BLaER1 (cell line): Measurements from ENCODE around the gene TEX54.
"Not testable (repeated sequence)": the region's sequence is repeated elsewhere in the genome, so short reads cannot be mapped to it uniquely, and the experiment has no call there.

Experiments used
- H3K27ac ChIP-seq: shearing (Covaris generic); formaldehyde crosslinking; 2 replicates; pipeline ENCODE4 v1.8.1; 2022
- H3K27me3 ChIP-seq: shearing (Covaris generic); formaldehyde crosslinking; 2 replicates; pipeline ENCODE4 v1.8.1; 2022
- H3K36me3 ChIP-seq: shearing (Covaris generic); formaldehyde crosslinking; 2 replicates; pipeline ENCODE4 v1.8.1; 2022
- H3K4me1 ChIP-seq: shearing (Covaris generic); formaldehyde crosslinking; 2 replicates; pipeline ENCODE4 v1.8.1; 2022
- H3K4me2 ChIP-seq: shearing (Covaris generic); formaldehyde crosslinking; 2 replicates; pipeline ENCODE4 v1.8.1; 2022
- H3K4me3 ChIP-seq: shearing (Covaris generic); formaldehyde crosslinking; 2 replicates; pipeline ENCODE4 v1.8.1; 2022
- H3K9ac ChIP-seq: shearing (Covaris generic); formaldehyde crosslinking; 2 replicates; pipeline ENCODE4 v1.8.1; 2022
- H3K9me3 ChIP-seq: shearing (Covaris generic); formaldehyde crosslinking; 2 replicates; pipeline ENCODE4 v1.8.1; 2022
- H4K20me1 ChIP-seq: shearing (Covaris generic); formaldehyde crosslinking; 2 replicates; pipeline ENCODE4 v1.8.1; 2022
- Cebpa-rat ChIP-seq: shearing (Covaris generic); IDR thresholded peaks from 2 replicates; pipeline ENCODE4 v1.8.1; 2022

Gene TEX54

GRCh38 chr11:62835336-62835735, 2.7 kb upstream of the TEX54 start:
- TF ChIP-seq Cebpa-rat = no peak
- peaks cover 38% of the 10 kb centered on the region for H3K4me1 ChIP-seq
- H3K9me3 ChIP-seq = no peaks in the 10 kb centered on the region
- no peak overlapping the region for H3K4me2 ChIP-seq
- H3K27ac ChIP-seq = no peak overlapping the region
- peaks cover 52% of the 10 kb centered on the region for H3K36me3 ChIP-seq
- no peaks in the 10 kb centered on the region for H3K27me3 ChIP-seq
- no peak overlapping the region for H3K4me3 ChIP-seq
- H4K20me1 ChIP-seq = peaks cover 51% of the 10 kb centered on the region
- peak overlapping the region; percentile 32 for H3K9ac ChIP-seq

DNA sequence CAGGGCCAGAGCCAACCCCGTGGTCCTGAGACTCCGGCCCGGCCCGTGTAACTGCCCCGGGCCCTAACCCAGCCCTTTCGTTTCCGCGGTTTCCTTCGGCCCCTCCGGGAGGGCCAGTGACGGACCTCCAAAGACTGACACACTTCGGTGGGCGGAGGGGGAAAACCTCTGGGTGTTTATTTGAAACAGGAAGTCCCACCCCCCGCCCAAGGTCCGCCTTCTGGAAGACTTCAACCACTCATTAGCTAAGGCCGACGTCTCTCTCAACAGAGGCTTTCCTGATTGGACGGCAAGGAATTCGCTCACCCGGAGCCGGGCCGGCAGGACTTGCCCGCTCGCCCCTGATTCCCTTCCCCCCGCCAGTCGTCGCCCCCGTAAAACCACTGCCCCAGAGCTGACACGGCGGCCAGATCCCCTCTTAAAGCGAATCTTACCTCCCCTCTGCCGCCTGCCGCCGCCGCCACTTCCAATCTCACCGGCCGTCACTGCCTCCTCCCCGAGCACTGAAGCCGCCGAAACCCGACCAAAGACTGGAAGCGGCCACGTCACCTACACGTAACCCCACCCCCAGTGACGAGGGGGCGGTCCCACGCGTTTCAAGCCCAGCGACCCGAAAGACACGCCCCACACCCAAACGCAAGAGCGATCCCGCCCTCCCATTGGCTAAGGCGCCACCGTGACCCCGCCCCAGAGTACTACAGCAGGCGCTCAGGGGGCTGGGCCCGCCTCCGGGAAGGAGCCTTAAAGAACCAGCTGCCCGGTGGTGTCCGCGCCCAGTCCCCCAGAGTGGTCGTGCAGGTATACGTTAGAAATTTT, 913 bp downstream of the TEX54 start, which contains the start of gene STX5:
STX5 (minus strand) TSS at position 532 of the 816 bp plus-strand sequence. CDS start 808 bp downstream, outside the sequence.
- Histone ChIP-seq H3K36me3 (peaks cover 65% of the 10 kb centered on the region), H3K4me3 (peak within 1 kb of the TSS; percentile 77), H3K4me2 (peak within 1 kb of the TSS; percentile 94), H4K20me1 (peaks cover 60% of the 10 kb centered on the region), H3K27ac (peak within 1 kb of the TSS; percentile 88), H3K27me3 (no peaks in the 10 kb centered on the region), H3K9ac (peak within 1 kb of the TSS; percentile 91), H3K4me1 (peaks cover 34% of the 10 kb centered on the region), H3K9me3 (no peaks in the 10 kb centered on the region)
- no peak for TF ChIP-seq Cebpa-rat

- Histone ChIP-seq H3K4me2 (peak overlapping the region; percentile 92), H4K20me1 (peaks cover 55% of the 10 kb centered on the region), H3K27ac (peak overlapping the region; percentile 88), H3K36me3 (peaks cover 65% of the 10 kb centered on the region), H3K9me3 (no peaks in the 10 kb centered on the region), H3K9ac (peak overlapping the region; percentile 91), H3K4me3 (peak overlapping the region; percentile 77), H3K27me3 (no peaks in the 10 kb centered on the region), H3K4me1 (peaks cover 34% of the 10 kb centered on the region)
- TF ChIP-seq Cebpa-rat = no peak
These were observed 1.6 kb downstream of the TEX54 start for GRCh38 chr11:62830904-62831519.

GRCh38 chr11:62828130-62828529, 4.5 kb downstream of the TEX54 start:
- not testable (repeated sequence) for H3K27me3 ChIP-seq, H3K9ac ChIP-seq, H3K27ac ChIP-seq, H3K4me3 ChIP-seq, H3K9me3 ChIP-seq, H3K4me2 ChIP-seq
- H4K20me1 ChIP-seq = peaks cover 31% of the 10 kb centered on the region
- H3K36me3 ChIP-seq = peaks cover 66% of the 10 kb centered on the region
- H3K4me1 ChIP-seq = peaks cover 26% of the 10 kb centered on the region

DNA sequence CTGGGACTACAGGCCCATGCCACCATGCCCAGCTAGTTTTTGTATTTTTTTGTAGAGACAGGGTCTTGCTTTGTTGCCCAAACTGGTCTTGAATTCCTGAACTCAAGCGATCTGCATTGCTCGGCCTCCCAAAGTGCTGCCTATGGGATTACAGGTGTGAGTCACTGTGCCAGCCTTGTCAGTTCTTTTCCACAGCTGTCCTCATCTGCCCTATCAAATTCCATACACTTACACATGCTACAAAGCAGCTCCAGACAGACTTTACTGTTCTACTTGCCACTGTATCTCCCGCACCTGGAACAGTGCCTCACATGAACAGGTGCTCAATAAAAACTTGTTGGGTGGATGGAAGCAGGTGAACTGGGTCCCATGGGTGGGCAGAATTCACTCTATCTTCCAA, 9.0 kb downstream of the TEX54 start:
- TF ChIP-seq Cebpa-rat = no peak
- Histone ChIP-seq H3K4me3 (no peak overlapping the region), H3K4me2 (no peak overlapping the region), H3K9me3 (no peaks in the 10 kb centered on the region), H4K20me1 (peaks cover 6% of the 10 kb centered on the region; the same call in 1 of the 2 replicates), H3K36me3 (peaks cover 99% of the 10 kb centered on the region), H3K27me3 (no peaks in the 10 kb centered on the region), H3K9ac (no peak overlapping the region), H3K27ac (no peak overlapping the region), H3K4me1 (no peaks in the 10 kb centered on the region)

DNA sequence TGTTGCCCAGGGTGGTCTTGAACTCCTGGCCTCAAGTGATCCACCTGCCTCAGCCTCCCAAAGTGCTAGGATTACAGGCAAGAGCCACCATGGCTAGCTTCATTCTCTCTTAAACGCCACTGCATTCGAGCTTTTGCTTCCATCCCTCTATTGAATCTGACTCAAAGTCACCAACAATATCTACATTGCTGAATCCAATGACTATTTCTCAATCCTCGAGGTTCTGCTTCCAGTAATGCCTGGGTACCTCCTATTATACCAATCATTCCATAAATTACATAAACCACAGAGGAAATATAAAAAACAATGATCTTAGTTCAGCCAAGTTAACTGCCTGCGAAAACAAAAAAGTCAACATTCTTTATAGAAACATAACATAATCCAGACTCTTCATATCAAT, 15.5 kb downstream of the TEX54 start:
- H3K27me3 ChIP-seq = no peaks in the 10 kb centered on the region
- no peak for TF ChIP-seq Cebpa-rat
- no peaks in the 10 kb centered on the region for H3K4me1 ChIP-seq
- peaks cover 87% of the 10 kb centered on the region for H3K36me3 ChIP-seq
- H3K4me3 ChIP-seq = no peak overlapping the region
- no peak overlapping the region for H3K27ac ChIP-seq
- no peak overlapping the region for H3K9ac ChIP-seq
- H4K20me1 ChIP-seq = no peaks in the 10 kb centered on the region
- H3K4me2 ChIP-seq = no peak overlapping the region
- no peaks in the 10 kb centered on the region for H3K9me3 ChIP-seq

DNA sequence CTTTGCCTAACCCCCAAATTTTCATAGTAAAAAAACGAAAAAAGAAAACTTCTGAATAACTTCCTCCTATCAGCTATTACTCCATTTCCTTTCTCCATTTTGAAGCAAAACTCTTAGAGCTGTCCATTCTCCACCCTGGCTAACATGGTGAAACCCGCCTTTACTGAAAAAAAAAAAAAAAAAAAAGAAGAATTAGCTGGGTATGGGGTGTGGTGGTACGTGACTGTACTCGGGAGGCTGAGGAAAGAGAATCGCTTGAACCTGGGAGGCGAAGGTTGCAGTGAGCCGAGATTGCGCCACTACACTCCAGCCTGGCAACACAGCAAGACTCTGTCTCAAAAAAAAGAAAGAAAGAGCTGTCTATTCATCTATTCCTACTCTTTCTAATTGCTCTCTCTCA, 16.1 kb downstream of the TEX54 start:
- Histone ChIP-seq H3K36me3 (peaks cover 82% of the 10 kb centered on the region), H3K9ac (no peak overlapping the region), H3K4me1 (no peaks in the 10 kb centered on the region)

GRCh38 chr11:62811659-62812058, 21.0 kb downstream of the TEX54 start:
- no peak for TF ChIP-seq Cebpa-rat
- Histone ChIP-seq H3K9ac (no peak overlapping the region), H3K36me3 (peaks cover 34% of the 10 kb centered on the region)

More for the DNA sequence above, 16.1 kb downstream of the TEX54 start:
- H3K4me3 ChIP-seq = no peak overlapping the region
- H4K20me1 ChIP-seq = no peaks in the 10 kb centered on the region
- TF ChIP-seq Cebpa-rat = no peak
- no peak overlapping the region for H3K4me2 ChIP-seq
- no peaks in the 10 kb centered on the region for H3K9me3 ChIP-seq
- no peak overlapping the region for H3K27ac ChIP-seq
- no peaks in the 10 kb centered on the region for H3K27me3 ChIP-seq

DNA sequence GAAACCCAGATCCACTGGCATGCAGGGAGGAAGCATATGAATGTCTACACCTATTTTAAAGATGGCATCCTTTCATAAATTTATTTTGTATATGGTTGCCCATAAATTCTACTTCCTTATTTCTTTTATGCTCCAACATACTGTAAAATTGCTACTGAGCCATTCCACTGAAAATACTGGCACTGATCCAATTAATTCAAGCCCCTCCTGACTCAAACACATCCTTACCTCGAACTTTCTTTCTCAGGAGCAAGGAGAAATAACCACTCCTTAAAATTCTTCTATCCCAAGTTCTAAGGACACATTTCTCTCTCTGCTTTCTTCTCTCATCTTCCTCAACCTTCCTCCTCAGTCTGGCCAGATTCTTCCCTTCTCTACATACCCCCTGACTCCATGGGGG, 21.9 kb downstream of the TEX54 start:
- Histone ChIP-seq H3K36me3 (peaks cover 25% of the 10 kb centered on the region), H3K9me3 (no peaks in the 10 kb centered on the region), H3K4me2 (no peak overlapping the region), H3K4me1 (peaks cover 26% of the 10 kb centered on the region), H3K27ac (no peak overlapping the region), H3K27me3 (no peaks in the 10 kb centered on the region), H3K9ac (no peak overlapping the region), H4K20me1 (no peaks in the 10 kb centered on the region), H3K4me3 (no peak overlapping the region)
- TF ChIP-seq Cebpa-rat = no peak

More at GRCh38 chr11:62811659-62812058, 21.0 kb downstream of the TEX54 start:
- no peaks in the 10 kb centered on the region for H3K9me3 ChIP-seq
- no peak overlapping the region for H3K27ac ChIP-seq
- H3K4me1 ChIP-seq = peaks cover 18% of the 10 kb centered on the region
- no peaks in the 10 kb centered on the region for H4K20me1 ChIP-seq
- no peak overlapping the region for H3K4me3 ChIP-seq
- no peak overlapping the region for H3K4me2 ChIP-seq
- no peaks in the 10 kb centered on the region for H3K27me3 ChIP-seq

DNA sequence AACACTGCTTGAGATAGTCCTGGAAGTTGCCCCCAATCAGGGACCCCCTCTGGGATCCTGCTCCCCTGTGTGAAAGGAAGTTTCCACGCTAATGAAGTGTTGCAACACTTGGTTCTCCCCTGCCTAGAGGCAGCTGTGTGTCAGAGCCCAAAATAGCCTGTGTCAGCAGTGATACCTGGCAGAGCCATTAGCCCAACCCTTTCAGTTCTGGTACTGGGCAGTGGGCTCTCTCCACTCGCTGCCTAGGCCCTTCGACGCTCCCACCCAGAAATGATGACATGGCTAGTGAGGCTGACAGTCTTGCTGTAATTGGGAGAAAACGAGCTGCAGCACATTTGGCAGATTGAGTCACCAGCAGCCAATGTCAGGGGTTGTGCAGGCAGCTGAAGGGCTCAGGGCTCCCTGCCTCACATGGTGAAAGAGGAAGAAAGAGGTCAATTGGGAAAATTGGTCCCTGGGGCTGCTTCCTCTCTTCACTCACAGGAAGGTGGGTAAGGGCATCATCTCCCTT, 26.0 kb downstream of the TEX54 start:
- peak overlapping the region; percentile 59 for H3K27ac ChIP-seq
- H3K4me2 ChIP-seq = peak overlapping the region; percentile 77
- TF ChIP-seq Cebpa-rat = no peak; the same call in 1 of the 2 replicates
- H3K27me3 ChIP-seq = no peaks in the 10 kb centered on the region
- H4K20me1 ChIP-seq = peaks cover 19% of the 10 kb centered on the region
- H3K4me1 ChIP-seq = peaks cover 39% of the 10 kb centered on the region
- H3K4me3 ChIP-seq = 0 out of 2 replicates have a peak overlapping the region, but pooled peaks have one; percentile 89
- H3K36me3 ChIP-seq = peaks cover 24% of the 10 kb centered on the region
- H3K9me3 ChIP-seq = no peaks in the 10 kb centered on the region
- H3K9ac ChIP-seq = peak overlapping the region; percentile 28; the same call in 1 of the 2 replicates
